DND-41 (cell line): Measurements from ENCODE around the gene AFF2.

Experiments used
- ATAC-seq: fragments of 200-7000 bp; cut with Tn5 transposase; 3 replicates; pipeline ENCODE4 v1.9.1; 2021; ENCODE audit warnings: low read depth; ENCODE audit not compliant: insufficient read depth
- DNase-seq: peaks from one replicate; pipeline ENCODE4 v3.0.0-alpha.2; 2020
- H2AFZ ChIP-seq: 2 replicates; pipeline ENCODE4 v1.6.0; 2012; ENCODE audit warnings: low read depth, low read length
- H3K27ac ChIP-seq: 2 replicates; pipeline ENCODE4 v1.5.1; 2012; ENCODE audit warnings: low read length, inconsistent platforms
- H3K27me3 ChIP-seq: fragments of 200-600 bp; sonication (generic); 2 replicates; pipeline ENCODE4 v1.6.0; 2012; ENCODE audit warnings: low read length, mild to moderate bottlenecking, inconsistent platforms; ENCODE audit not compliant: insufficient read depth, poor library complexity
- H3K36me3 ChIP-seq: 2 replicates; pipeline ENCODE4 v1.5.1; 2012; ENCODE audit warnings: low read length, inconsistent platforms; ENCODE audit not compliant: insufficient read depth
- H3K4me1 ChIP-seq: 2 replicates; pipeline ENCODE4 v1.5.1; 2012; ENCODE audit warnings: mild to moderate bottlenecking, low read length; ENCODE audit not compliant: insufficient read depth
- H3K4me2 ChIP-seq: 2 replicates; pipeline ENCODE4 v1.6.0; 2012; ENCODE audit warnings: mild to moderate bottlenecking, moderate library complexity, low read length, inconsistent platforms; ENCODE audit not compliant: insufficient read depth
- H3K4me3 ChIP-seq, 2 experiments: fragments of 200-600 bp in 1 of 2; shearing (Covaris generic) in 1 of 2; 2 replicates each; pipeline ENCODE4 v1.5.1; 2012 to 2016; ENCODE audit warnings: inconsistent platforms in 2 of 2, low read length in 2 of 2, mild to moderate bottlenecking in 2 of 2, low read depth in 1 of 2, moderate library complexity in 1 of 2
- H3K79me2 ChIP-seq: 2 replicates; pipeline ENCODE4 v1.6.0; 2012; ENCODE audit warnings: low read length, inconsistent platforms; ENCODE audit not compliant: insufficient read depth
- H3K9ac ChIP-seq: 2 replicates; pipeline ENCODE4 v1.6.0; 2012; ENCODE audit warnings: low read depth, mild to moderate bottlenecking, inconsistent platforms, low read length, moderate library complexity
- H3K9me3 ChIP-seq: 2 replicates; pipeline ENCODE4 v1.5.1; 2012; ENCODE audit warnings: low read length, moderate library complexity, mild to moderate bottlenecking, inconsistent platforms; ENCODE audit not compliant: insufficient read depth, severe bottlenecking
- H4K20me1 ChIP-seq: 2 replicates; pipeline ENCODE4 v1.6.0; 2012; ENCODE audit warnings: low read length; ENCODE audit not compliant: insufficient read depth
- EZH2 ChIP-seq: IDR thresholded peaks from 3 replicates; pipeline ENCODE4 v1.6.1; 2012; ENCODE audit warnings: borderline replicate concordance, low read depth, mild to moderate bottlenecking, moderate library complexity, low read length, inconsistent platforms; ENCODE audit not compliant: severe bottlenecking
- TF ChIP-seq, protein P1 (sequence below): IDR thresholded peaks from 2 replicates; pipeline ENCODE4 v1.5.1; 2012; ENCODE audit warnings: borderline replicate concordance, low read length, moderate library complexity, mild to moderate bottlenecking; ENCODE audit not compliant: poor library complexity, severe bottlenecking; ENCODE audit errors: extremely low read depth

AFF2 gene

DNA sequence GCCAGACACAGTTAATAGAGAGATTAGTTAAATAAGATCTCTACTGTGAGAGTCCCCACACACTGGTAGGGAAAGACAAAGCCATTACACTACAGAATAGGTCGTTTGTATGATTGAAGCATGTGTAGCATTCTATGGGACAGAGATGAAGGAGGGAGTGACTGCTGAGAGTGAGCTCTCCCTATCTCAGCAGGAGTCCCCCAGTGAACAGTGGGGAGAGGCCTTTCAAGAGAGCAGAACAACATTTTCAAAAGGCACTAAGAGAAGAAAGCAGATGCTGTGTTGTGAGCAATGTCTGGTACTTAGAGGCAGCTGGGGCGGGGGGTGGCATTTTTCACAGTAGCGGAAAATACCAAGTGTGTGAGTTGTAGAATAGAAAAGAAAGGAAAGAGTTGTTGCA lies 413.6 kb downstream of the AFF2 start:
- Histone ChIP-seq H3K27ac (no peak overlapping the region), H3K4me3 (no peak overlapping the region)
- no peak for ATAC-seq

DNA sequence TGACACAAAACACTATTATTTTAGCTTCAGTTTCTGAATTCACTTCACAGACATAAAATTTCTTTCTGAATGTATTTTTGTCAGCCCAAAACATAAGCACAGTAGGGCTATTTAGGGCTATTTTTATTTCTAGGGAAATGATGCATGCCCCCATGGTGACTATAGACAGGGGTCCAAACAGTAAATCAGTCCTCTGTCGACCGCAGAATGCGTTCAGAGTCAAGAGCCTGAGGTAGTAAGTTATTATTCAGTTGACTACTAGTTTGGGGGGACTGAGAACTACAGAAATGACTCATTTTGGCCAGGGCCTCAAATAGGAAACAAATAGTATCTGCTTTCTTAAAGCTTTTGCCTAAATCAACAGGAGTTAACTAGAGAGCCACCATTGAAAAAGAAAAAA lies 414.4 kb downstream of the AFF2 start:
- no peaks in the 10 kb centered on the region for H3K79me2 ChIP-seq
- no peaks in the 10 kb centered on the region for H3K36me3 ChIP-seq
- no peak overlapping the region for H3K9ac ChIP-seq
- DNase-seq: no peak
- TF ChIP-seq, protein P1, sequence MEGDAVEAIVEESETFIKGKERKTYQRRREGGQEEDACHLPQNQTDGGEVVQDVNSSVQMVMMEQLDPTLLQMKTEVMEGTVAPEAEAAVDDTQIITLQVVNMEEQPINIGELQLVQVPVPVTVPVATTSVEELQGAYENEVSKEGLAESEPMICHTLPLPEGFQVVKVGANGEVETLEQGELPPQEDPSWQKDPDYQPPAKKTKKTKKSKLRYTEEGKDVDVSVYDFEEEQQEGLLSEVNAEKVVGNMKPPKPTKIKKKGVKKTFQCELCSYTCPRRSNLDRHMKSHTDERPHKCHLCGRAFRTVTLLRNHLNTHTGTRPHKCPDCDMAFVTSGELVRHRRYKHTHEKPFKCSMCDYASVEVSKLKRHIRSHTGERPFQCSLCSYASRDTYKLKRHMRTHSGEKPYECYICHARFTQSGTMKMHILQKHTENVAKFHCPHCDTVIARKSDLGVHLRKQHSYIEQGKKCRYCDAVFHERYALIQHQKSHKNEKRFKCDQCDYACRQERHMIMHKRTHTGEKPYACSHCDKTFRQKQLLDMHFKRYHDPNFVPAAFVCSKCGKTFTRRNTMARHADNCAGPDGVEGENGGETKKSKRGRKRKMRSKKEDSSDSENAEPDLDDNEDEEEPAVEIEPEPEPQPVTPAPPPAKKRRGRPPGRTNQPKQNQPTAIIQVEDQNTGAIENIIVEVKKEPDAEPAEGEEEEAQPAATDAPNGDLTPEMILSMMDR: no peak
- TF ChIP-seq EZH2: no peak
- H3K27me3 ChIP-seq: no peaks in the 10 kb centered on the region
- H3K4me1 ChIP-seq: no peaks in the 10 kb centered on the region
- no peak overlapping the region for H3K4me3 ChIP-seq
- H3K27ac ChIP-seq: no peak overlapping the region
- H2AFZ ChIP-seq: no peak overlapping the region
- no peaks in the 10 kb centered on the region for H4K20me1 ChIP-seq
- H3K4me2 ChIP-seq: no peak overlapping the region
- H3K9me3 ChIP-seq: no peaks in the 10 kb centered on the region
- ATAC-seq: no peak

More for the DNA sequence above, 413.6 kb downstream of the AFF2 start:
- no peak overlapping the region for H3K4me2 ChIP-seq
- no peak for DNase-seq
- H3K79me2 ChIP-seq: no peaks in the 10 kb centered on the region
- no peak for TF ChIP-seq EZH2
- TF ChIP-seq, protein P1: no peak
- no peaks in the 10 kb centered on the region for H3K36me3 ChIP-seq
- no peaks in the 10 kb centered on the region for H3K4me1 ChIP-seq
- no peaks in the 10 kb centered on the region for H4K20me1 ChIP-seq
- no peaks in the 10 kb centered on the region for H3K27me3 ChIP-seq
- no peak overlapping the region for H2AFZ ChIP-seq
- H3K9me3 ChIP-seq: no peaks in the 10 kb centered on the region
- H3K9ac ChIP-seq: no peak overlapping the region

DNA sequence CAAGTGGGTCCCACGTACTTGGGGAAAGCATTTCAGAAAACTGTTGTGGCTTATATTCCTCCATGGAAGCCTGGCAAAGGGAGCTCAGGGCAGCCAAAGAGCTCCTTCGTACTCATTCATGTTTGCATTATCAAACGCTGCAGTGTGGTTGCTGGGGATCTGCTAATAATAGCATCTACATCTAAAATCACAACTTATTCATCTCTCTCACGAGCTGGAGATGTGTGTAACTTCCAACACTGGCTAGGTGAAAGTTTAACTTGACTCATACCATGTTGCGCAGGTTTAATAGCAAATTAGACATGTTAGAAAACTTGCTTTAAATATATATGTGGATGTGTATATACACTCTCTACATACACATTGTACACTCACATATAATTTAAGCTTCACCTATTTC lies 415.1 kb downstream of the AFF2 start:
- Histone ChIP-seq H3K4me1 (no peaks in the 10 kb centered on the region), H3K9ac (no peak overlapping the region), H3K4me3 (no peak overlapping the region), H3K4me2 (no peak overlapping the region), H3K36me3 (no peaks in the 10 kb centered on the region), H4K20me1 (no peaks in the 10 kb centered on the region), H3K27me3 (no peaks in the 10 kb centered on the region), H3K79me2 (no peaks in the 10 kb centered on the region), H2AFZ (no peak overlapping the region), H3K27ac (no peak overlapping the region), H3K9me3 (no peaks in the 10 kb centered on the region)
- no peak for ATAC-seq
- no peak for TF ChIP-seq EZH2
- TF ChIP-seq, protein P1: no peak
- no peak for DNase-seq

DNA sequence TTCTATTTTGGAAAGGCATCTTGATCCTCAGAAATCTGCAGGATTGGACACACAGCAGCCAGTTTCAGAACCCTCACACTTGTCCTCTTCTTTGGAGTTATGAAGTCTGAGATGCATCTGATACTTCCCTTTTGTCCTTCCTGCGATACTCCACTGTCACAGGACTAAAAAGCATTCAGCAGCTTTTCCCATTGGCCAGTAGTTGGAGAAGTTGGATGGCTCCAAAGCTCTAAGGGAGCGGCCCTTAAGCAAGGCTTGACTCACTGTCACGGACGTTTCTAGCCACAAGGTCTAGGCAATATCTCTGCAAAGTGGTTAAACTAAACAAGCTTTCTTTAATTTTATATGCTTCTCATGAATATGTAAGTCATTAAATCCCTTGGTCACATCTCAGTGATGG lies 417.0 kb downstream of the AFF2 start:
- DNase-seq: no peak
- no peak overlapping the region for H3K4me2 ChIP-seq
- H4K20me1 ChIP-seq: no peaks in the 10 kb centered on the region
- no peak for TF ChIP-seq EZH2
- TF ChIP-seq, protein P1: no peak
- no peak for ATAC-seq
- no peaks in the 10 kb centered on the region for H3K9me3 ChIP-seq
- no peak overlapping the region for H3K27ac ChIP-seq
- H3K4me1 ChIP-seq: no peaks in the 10 kb centered on the region
- no peaks in the 10 kb centered on the region for H3K27me3 ChIP-seq
- no peak overlapping the region for H3K4me3 ChIP-seq
- H2AFZ ChIP-seq: no peak overlapping the region
- H3K9ac ChIP-seq: no peak overlapping the region
- no peaks in the 10 kb centered on the region for H3K79me2 ChIP-seq
- no peaks in the 10 kb centered on the region for H3K36me3 ChIP-seq
